HCEC 1CT (cell line): Measurements from ENCODE around the gene CRHR2.
A peak's percentile ranks its signal among the peaks of the same experiment; 100 is the strongest.

Experiments
- DNase-seq: peaks from one replicate; pipeline ENCODE4 v3.0.0-alpha.2; 2017

CRHR2 gene

GRCh38 chr7:30613366-30614325, 68.6 kb downstream of the CRHR2 start:
- peak; percentile 11 for DNase-seq

- peak; percentile 20 for DNase-seq
Measured at GRCh38 chr7:30612658-30613265, 69.5 kb downstream of the CRHR2 start.

GRCh38 chr7:30605832-30606231, 76.4 kb downstream of the CRHR2 start:
- DNase-seq, result no peak

- no peak for DNase-seq
Measured at GRCh38 chr7:30604901-30605300, 77.4 kb downstream of the CRHR2 start.
